ENCODE data around the gene COL1A1. TPM values are rescaled to one million over a fixed set of nuclear protein-coding genes. Genes with fewer than 3 reads are reported as not detected.
A peak's percentile ranks its signal among the peaks of the same experiment; 100 is the strongest.

Gene COL1A1
- total RNA-seq, 1 experiment from 2014 or later = 81.3 TPM

DNA sequence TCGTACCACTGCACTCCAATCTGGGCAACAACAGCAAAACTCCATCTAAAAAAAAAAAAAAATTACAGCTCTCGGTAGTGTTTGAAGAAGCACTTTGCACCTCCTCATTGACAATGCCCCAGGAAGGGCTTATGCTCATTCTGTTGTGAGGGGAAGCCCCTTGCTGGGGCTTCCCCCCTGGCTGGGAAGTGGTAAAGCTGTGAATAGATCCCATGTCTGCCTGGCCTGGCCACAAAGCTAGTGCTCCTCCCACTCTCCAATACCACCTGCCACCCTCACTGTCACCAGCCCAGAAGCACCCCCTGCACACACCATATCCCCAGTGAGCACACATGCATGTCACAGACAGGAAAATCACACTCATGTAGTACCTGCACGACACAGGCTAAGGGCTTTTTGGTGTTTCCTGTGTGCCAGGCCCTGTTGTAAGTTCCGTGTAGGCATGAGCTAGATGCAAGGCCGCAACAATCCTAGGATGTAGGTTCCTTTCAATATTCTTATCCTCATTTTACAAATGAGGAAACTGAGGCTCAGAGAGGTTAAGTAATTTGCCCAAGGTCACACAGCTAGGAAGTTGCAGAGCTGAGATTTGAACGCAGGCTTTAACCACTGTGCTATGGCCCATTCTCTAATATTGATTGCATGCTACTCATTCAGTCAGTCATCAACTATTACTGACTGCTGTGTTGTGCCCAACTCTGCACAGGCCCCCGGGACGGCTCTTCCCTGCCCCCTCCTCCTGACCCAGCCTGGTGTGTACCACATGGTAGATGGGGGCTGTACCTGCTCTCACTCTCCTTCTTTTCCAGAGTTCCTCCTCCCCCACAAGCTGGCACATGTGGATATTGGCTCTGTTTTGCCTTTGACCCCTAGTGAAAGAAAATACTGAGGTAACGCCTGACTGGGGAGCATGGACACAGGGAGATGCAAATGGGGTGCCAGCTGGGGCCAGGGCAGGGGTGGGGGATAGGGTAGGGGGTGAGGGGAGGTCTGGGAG, 11.9 kb upstream of the COL1A1 start:
- DNase-seq (ENCODE audit: low read depth) = peak; percentile 57

DNA sequence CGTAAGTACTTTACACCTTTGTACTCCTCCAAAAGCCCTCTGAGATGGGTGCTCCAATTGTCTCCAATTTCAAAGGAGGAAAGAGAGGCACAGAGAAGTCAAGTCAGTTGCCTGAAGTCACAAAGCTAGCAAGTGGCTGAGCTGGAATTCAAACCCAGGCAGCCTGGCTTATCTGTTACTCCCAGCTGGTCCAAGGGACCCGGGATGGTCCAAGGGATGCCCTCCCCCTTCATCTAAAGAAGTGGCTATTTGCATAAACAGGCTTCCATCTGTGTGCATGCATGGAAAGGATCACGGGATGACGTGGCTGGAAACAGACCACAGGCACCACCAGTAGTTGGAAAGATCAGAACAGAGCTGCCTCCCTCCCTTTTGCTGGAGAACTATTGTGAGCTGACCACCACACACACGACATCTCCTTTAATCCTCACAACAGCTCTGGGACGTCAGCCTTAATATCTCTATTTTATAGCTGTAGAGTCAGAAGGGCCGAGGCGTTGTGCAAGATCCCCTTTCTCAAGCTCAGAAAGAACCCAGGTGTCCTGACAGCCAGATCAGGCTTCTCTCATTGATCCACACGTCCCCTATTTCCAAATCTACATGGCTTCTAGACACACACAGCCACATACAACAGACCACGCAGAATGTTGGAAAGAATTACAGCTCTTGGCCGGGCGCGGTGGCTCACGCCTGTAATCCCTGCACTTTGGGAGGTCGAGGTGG, 10.9 kb upstream of the COL1A1 start:
- peak; percentile 73 for DNase-seq (ENCODE audit: low read depth)

DNA sequence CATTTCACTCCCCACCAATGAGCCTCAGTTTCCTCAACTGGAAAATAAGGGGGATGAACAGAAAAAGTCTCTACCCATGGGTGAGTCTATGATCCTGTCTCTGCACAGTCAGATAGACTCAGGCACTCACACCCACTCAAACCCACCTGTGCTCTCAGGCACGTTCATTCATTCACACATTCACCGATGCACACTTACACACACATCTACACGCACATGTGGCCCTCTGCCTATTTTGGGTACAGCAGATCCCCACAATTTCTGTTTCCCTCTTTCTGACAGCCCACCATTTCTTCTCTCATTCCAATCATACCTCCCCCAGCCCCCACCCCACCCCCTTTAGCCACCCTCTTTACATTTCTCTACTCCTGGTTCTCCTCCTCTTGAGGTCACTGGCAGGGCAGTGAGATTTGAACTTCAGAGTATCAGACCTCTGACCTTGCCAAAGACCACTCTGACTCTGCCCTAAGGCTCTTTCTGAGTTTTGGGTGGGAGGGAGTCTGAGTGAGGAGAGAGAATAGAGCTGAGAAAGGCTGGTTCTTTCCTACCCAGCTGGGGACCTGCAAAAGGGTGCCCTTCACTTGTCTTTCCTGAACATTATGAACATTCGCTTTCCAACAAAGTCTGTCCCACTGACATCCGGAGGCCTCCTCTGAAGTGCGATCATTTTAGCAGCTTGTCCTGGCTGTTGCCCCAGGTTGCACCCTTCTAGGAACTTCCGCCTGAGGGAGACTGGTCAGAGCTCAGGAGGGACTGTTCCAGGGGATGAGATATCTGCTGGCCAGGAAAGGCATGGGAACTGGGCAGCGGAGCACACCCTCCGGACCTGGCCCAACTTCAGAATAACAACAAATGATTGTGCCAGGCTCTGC, 10.1 kb upstream of the COL1A1 start:
- DNase-seq (ENCODE audit: low read depth) = peak; percentile 70

DNA sequence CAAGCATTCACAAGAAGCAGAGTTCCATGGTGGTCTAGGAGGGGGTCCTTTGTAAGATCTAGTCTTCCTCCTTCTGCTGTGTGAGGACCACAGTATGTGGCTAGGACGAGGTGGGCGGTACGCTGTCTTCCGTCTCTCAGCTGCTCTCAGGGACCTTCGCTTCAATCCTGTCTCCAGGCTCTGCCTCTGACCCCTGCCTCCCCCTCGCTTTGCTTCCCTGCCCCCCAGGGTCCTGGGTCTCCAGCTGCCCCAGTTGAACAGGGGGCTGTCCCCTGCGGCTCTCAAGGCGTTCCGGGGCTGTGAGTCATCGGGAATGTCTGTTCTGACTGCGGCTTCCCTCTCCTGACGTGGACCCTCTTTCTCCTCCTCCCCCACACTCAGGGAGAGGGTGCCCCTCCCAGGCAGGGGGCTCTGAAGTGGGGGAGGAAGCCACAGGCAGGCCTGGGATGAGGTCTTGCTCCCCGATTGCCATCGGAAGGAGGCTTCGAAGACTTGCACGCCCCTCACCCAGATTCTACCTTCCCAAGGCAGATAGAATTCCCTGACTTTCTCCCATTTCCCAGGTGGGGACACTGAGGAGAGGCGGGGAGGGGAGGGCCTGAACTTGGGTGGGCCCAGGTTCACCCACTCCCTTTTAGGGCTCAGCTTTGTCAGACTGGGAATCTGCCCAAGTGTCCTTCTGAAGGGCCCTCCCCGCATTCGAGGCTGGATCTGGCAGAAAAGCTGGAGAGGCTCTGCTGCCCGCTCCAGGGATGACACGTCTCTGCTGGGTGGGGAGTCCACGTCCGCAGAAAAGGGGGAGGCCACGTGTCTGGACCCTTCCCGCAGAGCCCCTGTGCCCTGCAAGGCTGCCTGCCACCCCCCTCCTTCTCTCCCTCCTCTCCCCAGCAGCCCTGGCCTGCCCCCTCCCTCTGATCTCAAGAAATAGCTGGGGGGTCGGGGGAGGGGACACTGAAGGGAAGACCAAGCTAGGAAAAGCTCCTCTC, 9.1 kb upstream of the COL1A1 start:
- peak; percentile 97 for DNase-seq (ENCODE audit: low read depth)

GRCh38 chr17:50209472-50210239, 8.2 kb upstream of the COL1A1 start:
- peak; percentile 95 for DNase-seq (ENCODE audit: low read depth)

DNA sequence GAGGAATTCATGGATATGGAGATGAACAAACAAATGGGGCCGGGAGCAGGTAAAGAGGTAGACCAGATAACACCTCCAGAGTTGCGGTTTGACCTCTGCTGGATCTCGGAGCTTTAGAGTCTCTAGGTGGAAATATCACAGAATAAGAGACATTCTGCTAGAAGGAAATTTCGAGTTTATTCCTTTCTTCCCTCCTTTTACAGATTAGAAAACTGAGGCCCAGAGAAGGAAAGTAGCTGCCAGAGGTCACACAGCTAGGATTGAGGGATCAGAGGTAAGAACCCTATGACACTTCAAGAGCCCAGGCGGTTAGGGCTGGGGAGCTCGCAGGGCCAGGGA, 7.7 kb upstream of the COL1A1 start:
- no peak for DNase-seq (ENCODE audit: low read depth)

GRCh38 chr17:50208611-50209061, 7.2 kb upstream of the COL1A1 start:
- no peak for DNase-seq (ENCODE audit: low read depth)

DNA sequence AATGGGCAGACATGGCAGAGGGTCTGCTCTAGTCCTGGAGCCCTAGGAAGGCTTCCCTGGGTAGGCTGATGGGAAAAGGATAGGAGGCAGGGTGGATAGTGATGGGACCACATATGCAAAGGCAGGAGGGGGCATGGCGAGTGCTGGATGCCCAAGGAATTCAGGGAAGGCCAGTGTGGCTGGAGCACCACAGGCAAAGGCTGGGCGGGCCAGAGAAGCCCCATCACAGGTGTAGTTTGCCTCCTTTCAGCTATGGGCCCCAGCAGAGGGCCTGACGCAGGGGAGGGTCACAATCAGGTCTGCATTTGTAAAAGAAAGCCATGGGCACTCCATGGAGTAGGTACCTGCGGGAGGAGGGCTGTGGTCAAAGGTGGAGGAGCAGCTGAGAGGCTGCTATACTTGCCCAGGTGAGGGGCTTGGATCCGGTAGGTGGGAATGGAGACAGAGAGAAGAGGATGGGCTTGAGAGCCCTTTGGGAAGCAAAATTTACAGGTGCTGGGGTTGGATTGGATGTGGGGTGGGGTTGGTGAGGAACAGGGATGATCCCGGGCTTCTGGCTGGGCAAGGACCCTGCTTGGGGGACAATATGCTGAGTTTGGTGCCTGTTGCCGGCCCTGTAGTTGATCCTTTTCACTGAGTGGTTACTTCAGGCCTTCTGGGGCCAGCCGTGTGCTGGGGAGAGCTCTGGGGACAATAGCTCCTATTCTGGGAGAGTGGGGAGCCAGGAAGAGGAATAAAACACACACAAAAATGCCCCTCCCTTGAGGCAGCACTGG, 6.5 kb upstream of the COL1A1 start:
- no peak for DNase-seq (ENCODE audit: low read depth)

DNA sequence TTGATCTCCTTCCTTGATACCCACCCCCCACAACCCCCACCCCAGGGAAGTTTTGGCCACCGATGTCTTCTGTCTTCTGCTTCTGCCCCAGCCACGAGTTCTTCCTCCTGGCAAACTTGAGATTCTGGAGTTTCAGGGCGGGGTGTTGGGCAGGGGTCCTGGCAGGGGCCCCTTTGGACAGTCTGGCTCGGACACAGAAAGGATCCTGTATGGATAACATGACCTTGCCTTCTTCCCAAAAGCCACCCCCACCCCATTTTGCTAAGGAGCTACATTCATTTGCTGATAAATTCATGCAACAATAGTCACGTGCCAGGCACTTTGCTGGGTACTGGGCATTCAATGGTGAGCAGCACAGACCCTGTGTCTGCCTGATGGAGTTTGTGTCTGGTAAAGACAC, 5.9 kb upstream of the COL1A1 start:
- DNase-seq (ENCODE audit: low read depth) = no peak

- DNase-seq (ENCODE audit: low read depth) = no peak
These were observed 5.3 kb upstream of the COL1A1 start for GRCh38 chr17:50206604-50207293.

GRCh38 chr17:50205963-50206505, 4.6 kb upstream of the COL1A1 start:
- no peak for DNase-seq (ENCODE audit: low read depth)

GRCh38 chr17:50205111-50205962, 3.9 kb upstream of the COL1A1 start:
- no peak for DNase-seq (ENCODE audit: low read depth)

- DNase-seq (ENCODE audit: low read depth) = no peak
These were observed 3.0 kb upstream of the COL1A1 start for GRCh38 chr17:50204431-50204830.

- DNase-seq (ENCODE audit: low read depth) = peak; percentile 61
These were observed 2.3 kb upstream of the COL1A1 start for GRCh38 chr17:50203604-50204345.

DNA sequence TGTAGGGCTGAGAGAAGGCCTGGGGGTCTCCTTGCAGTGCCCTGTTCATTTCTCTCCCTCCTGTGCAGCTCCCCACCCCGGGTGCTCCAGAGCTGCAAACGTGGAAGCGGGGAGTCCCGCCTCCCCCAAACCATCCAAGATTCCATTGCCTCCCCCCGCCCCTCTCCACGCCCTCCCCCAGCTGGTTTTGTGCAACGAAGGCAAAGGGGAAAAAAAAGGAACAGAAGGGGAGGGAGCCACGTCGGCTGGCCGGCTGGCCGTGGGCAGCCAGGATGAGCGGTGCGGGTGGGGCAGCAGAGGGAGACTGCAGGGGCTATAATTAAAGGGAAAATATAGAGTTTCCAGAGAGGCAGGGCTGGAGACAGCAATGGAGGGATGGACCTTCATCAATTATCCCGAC, 1.7 kb upstream of the COL1A1 start:
- no peak for DNase-seq (ENCODE audit: low read depth)

DNA sequence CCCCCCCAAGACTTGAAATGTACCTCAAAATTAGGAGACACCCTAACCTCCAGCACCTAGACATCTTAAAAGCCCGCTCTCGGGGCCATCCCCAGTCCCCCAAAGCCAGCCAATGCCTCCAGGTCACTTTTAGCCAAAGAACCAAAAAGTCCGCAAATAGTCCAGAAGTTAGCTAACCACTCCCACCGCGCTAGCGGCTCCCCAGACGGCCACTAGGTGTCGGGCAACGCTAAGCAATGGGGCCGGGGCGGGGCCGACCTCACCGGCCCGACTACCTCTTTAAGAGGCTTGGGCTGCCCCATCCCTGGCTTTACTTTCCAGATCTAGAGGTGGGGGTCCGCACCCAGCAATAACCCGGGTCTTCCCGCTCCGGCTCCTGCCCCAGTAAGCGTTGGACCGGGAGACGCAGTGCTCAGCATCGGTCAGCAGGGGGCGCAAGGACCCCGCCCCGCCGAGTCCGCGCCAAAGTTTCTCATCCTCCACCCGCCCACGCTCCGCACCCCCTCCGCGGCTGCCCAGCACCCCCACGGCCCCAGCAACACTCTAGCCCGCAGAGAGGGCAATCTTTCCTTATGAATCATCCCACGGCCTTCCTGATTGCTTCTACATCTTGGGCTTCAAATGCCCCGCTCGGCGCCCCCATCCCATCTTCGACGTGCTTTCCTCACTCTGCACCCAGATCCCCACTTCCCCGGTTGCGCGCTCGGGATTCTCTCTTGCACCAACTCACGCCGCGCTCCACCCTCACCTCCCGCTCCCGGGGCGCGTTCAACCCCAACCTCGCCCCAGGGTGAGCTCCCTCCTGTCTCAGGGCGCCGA, 765 bp downstream of the COL1A1 start:
- peak; percentile 89 for DNase-seq (ENCODE audit: low read depth)
